Keratinocyte (primary cell): Measurements from ENCODE around the gene TMTC2.

Source experiments
- EZH2 ChIP-seq: IDR thresholded peaks from one replicate; pipeline ENCODE4 v1.6.1; 2012; ENCODE audit warnings: inconsistent platforms, mild to moderate bottlenecking, low read length, moderate library complexity
- TF ChIP-seq, protein P1 (sequence below), 3 experiments: IDR thresholded peaks in 1 of 3; conservative IDR thresholded peaks in 1 of 3; optimal IDR thresholded peaks in 1 of 3; 2 replicates in 2 of 3; 3 replicates in 1 of 3; pipeline versions ENCODE3 to v1.5.1; 2011; ENCODE audit warnings: low read length in 3 of 3, mild to moderate bottlenecking in 3 of 3, moderate library complexity in 2 of 3, control low read depth in 1 of 3, inconsistent platforms in 1 of 3; ENCODE audit not compliant: insufficient read depth in 2 of 3; ENCODE audit errors: extremely low read depth in 1 of 3

DNA sequence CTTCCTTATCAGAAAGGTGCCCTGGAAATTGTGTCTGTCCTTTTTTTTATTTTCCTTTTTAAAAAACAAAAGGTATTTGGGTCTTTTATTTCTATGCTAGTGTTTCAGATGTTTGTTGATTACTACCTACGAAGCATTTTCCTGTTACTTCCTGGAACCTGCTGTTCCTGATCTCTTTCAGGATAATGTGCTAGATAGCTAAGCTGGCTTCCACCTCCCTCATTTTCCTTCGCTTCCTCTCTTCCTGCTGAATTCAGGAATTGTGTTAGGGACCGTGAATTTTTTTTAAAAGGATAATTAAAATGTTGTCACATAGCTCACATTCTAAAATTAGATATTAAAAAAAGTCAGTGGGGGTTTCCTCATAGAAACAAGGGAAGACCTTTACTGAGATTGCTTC lies 27.7 kb downstream of the TMTC2 start:
- no peak for TF ChIP-seq EZH2
- TF ChIP-seq, protein P1, sequence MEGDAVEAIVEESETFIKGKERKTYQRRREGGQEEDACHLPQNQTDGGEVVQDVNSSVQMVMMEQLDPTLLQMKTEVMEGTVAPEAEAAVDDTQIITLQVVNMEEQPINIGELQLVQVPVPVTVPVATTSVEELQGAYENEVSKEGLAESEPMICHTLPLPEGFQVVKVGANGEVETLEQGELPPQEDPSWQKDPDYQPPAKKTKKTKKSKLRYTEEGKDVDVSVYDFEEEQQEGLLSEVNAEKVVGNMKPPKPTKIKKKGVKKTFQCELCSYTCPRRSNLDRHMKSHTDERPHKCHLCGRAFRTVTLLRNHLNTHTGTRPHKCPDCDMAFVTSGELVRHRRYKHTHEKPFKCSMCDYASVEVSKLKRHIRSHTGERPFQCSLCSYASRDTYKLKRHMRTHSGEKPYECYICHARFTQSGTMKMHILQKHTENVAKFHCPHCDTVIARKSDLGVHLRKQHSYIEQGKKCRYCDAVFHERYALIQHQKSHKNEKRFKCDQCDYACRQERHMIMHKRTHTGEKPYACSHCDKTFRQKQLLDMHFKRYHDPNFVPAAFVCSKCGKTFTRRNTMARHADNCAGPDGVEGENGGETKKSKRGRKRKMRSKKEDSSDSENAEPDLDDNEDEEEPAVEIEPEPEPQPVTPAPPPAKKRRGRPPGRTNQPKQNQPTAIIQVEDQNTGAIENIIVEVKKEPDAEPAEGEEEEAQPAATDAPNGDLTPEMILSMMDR (optimal IDR thresholded peaks at IDR 0.05 in 1 of 3, IDR thresholded peaks at IDR 0.05 in 1 of 3, conservative IDR thresholded peaks at IDR 0.05 in 1 of 3; ENCODE audit: extremely low read depth in 1 of 3, insufficient read depth in 2 of 3, low read length in 3 of 3), result no peak
